ENCODE results near the gene RILPL2. TPM values are rescaled to one million over a fixed set of nuclear protein-coding genes. Genes with fewer than 3 reads are reported as not detected.

The RILPL2 gene
- total and polyA plus RNA-seq, 2 of the 13 experiments (the other 11 are each of a cell fraction or from before 2014, with no cell fraction given) = 2.7 to 8.1 TPM

DNA sequence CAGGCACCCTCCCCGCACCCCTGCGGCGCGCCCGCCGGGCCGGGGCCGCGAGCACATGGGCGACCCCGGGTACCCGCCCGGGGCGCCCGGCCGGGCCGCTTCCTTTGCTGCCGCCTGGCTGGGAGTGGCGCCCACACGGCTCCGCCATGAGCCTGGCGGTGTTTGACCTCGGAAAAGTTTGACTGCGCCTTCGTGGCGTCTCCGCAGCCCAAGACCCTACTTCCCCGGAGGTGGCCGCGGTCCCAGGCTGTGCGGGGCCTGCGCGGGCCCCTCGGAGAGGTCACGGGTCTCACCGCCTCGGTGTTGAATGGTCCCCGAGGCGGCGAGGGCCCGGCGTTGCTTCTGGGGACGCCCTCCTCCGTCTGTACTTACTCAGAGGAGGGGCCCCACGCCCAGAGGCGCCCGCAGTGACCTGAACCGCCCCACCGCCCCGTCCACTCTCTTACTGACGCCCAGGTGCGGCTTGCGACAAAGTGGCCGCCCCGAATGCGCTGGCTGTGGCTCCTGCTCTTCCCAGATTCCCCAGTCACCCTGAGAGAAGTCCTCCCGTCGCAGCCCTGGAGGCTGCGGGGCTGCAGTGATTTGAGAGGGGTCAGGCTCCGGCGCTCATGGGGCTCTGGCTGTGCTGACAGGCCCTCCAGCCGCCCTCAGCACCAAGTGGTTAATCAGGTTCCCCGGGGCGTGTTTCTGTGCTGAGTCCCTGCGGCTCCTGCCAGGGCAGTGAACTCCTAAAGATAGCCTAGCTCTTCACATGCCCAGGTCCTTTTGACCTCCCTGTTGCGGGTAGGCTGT, 46.7 kb downstream of the RILPL2 start (continued):
- TF ChIP-seq RAD51 (IDR thresholded peaks at IDR 0.05; ENCODE audit: borderline replicate concordance) = no peak
- no peak for TF ChIP-seq TEAD2 (CRISPR knock-in tag; IDR thresholded peaks at IDR 0.05)
- TF ChIP-seq RFXAP (CRISPR knock-in tag; IDR thresholded peaks at IDR 0.05; ENCODE audit: borderline replicate concordance) = no peak
- TF ChIP-seq PHF5A (CRISPR knock-in tag; IDR thresholded peaks at IDR 0.05; ENCODE audit: low read depth, unreplicated experiment) = no peak
- TF ChIP-seq TCF7 (IDR thresholded peaks at IDR 0.05; ENCODE audit: low read depth) = no peak
- no peak for TF ChIP-seq ZFAT (CRISPR knock-in tag; conservative IDR thresholded peaks at IDR 0.05)
- TF ChIP-seq THAP9 (CRISPR knock-in tag; IDR thresholded peaks at IDR 0.05; ENCODE audit: borderline replicate concordance) = no peak
- no peak for TF ChIP-seq DPF2 (CRISPR knock-in tag; IDR thresholded peaks at IDR 0.05; ENCODE audit: borderline replicate concordance, low read depth)
- no peak for TF ChIP-seq HDAC6 (IDR thresholded peaks at IDR 0.05; ENCODE audit: low read depth, low read length)
- TF ChIP-seq STAG1 (CRISPR knock-in tag; IDR thresholded peaks at IDR 0.05) = peak; percentile 4; the same call in 1 of the 2 replicates
- no peak; the same call in 1 of the 2 replicates for TF ChIP-seq ZBTB7B (CRISPR knock-in tag; IDR thresholded peaks at IDR 0.05)
- TF ChIP-seq PBX2 (CRISPR knock-in tag; IDR thresholded peaks at IDR 0.05) = no peak
- TF ChIP-seq, protein P1, sequence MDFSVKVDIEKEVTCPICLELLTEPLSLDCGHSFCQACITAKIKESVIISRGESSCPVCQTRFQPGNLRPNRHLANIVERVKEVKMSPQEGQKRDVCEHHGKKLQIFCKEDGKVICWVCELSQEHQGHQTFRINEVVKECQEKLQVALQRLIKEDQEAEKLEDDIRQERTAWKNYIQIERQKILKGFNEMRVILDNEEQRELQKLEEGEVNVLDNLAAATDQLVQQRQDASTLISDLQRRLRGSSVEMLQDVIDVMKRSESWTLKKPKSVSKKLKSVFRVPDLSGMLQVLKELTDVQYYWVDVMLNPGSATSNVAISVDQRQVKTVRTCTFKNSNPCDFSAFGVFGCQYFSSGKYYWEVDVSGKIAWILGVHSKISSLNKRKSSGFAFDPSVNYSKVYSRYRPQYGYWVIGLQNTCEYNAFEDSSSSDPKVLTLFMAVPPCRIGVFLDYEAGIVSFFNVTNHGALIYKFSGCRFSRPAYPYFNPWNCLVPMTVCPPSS (IDR thresholded peaks at IDR 0.05) = no peak
- TF ChIP-seq ZXDC (CRISPR knock-in tag; IDR thresholded peaks at IDR 0.05) = no peak
- no peak for TF ChIP-seq SNAPC4 (CRISPR knock-in tag; IDR thresholded peaks at IDR 0.05)

Measured in HepG2 (cell line).